OCI-M1 (cell line): ENCODE results near the gene LRRFIP2.

Experiments used
- DNase-seq: peaks from one replicate; lab custom pipeline; 2025; lab: John Stamatoyannopoulos, UW

The LRRFIP2 gene

GRCh38 chr3:37024820-37025405 is 149.5 kb downstream of the LRRFIP2 start:
- peak; percentile 76 for DNase-seq

GRCh38 chr3:37024092-37024491 is 150.3 kb downstream of the LRRFIP2 start:
- peak; percentile 51 for DNase-seq

- no peak for DNase-seq
These were observed 156.7 kb downstream of the LRRFIP2 start for GRCh38 chr3:37017683-37018082.

- DNase-seq: no peak
These were observed 157.5 kb downstream of the LRRFIP2 start for GRCh38 chr3:37016903-37017302.

GRCh38 chr3:37015642-37016041 is 158.7 kb downstream of the LRRFIP2 start:
- DNase-seq: no peak

DNA sequence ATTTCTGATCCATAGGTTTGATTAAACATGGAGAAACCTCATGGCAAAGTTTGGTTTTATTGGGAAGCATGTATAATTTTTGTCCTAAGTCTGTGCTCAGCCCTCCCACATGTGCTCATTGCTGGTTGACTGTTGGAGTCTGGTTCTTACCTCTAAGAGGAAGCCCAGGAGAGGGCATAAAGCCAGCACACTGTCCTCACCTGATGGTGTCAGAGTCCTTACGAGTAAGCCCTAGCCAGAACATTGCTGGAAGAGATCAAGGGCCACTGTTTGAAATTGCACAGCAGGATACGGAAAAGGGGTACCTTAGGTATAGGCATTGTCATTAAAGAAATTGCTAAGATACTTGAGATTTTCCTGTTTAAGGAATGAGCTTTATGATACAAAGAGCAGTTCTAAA is 159.8 kb downstream of the LRRFIP2 start:
- DNase-seq: no peak
